Ramos (cell line): ENCODE data around the gene TIPARP.
"Not testable (repeated sequence)": the region's sequence is repeated elsewhere in the genome, so short reads cannot be mapped to it uniquely, and the experiment has no call there.

Experiments
- in situ Hi-C: fragments of 300-500 bp; cut with MboI; formaldehyde crosslinking; loops from one replicate; pipeline ENCODE4 v1.14.3; 2022; ENCODE audit warnings: low sequenced_read_pairs; ENCODE audit not compliant: unreplicated experiment

The TIPARP gene

DNA sequence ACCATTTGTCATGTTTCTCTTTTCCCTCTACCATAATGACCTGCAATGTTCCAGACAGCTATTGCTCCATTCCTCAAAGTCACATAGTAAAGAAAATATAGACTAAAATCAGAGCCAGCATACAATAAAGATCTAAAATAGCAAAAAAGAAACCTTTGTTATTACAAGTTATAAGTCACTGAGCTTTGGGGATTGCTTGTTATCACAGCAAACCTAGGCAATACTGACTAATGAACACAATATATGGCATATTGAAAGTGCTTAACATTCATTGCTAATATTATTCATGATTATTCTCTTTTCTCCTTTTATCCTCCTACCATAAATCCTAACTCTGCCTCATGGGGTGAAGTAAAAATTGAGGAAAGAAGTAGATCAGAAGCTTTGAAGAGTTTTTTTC lies 27.4 kb upstream of the TIPARP start:
- in situ Hi-C loops: no loop called here

DNA sequence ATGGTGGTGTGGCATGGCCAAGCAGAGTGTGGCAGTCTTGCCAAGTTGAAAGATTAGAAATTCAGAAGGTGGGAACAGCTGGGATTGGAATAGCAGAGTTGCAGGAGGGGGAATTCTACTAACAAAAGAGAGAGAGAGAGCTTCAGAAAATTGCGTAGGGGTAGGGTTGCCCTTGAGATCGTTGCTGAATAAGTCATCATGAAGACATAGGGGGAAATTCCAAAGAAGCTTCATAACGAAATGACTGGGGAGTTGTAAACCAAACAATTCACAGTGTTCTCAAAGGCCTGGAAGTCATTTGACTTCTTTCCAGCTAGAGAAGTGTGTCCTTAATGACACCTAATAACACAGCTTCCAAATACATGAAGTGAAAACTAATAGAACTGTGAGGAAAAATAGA lies 26.3 kb upstream of the TIPARP start:
- in situ Hi-C loops: no loop called here

DNA sequence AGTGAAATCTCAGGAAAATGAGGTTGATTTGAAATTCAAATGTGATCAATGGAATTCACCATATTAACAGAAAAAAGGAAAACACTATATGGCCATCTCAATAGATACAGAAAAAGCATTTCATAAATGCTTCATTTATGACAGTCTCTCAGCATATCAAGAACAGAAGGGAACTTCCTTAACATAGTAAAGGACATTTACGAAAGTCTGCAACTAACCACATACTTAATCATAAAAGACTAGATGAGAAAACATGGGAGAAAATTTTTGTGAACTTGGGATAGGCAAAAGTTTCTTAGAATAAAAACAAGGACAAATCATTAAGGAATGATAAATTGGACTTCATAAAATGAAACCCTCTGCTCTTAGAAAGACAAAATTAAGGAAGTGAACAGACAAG lies 24.7 kb upstream of the TIPARP start:
- in situ Hi-C loops: no loop called here

DNA sequence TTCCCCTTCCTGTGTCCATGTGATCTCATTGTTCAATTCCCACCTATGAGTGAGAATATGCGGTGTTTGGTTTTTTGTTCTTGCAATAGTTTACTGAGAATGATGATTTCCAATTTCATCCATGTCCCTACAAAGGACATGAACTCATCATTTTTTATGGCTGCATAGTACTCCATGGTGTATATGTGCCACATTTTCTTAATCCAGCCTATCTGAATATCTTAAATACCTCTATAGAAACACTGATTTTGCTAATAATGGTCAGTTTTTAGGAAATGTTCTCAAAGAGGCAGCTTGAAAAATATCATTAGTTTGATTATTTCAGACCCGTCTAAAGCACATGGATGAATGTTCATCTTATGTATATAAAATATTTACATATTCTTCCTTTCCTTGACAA lies 21.7 kb upstream of the TIPARP start:
- in situ Hi-C loops: not testable (repeated sequence)

DNA sequence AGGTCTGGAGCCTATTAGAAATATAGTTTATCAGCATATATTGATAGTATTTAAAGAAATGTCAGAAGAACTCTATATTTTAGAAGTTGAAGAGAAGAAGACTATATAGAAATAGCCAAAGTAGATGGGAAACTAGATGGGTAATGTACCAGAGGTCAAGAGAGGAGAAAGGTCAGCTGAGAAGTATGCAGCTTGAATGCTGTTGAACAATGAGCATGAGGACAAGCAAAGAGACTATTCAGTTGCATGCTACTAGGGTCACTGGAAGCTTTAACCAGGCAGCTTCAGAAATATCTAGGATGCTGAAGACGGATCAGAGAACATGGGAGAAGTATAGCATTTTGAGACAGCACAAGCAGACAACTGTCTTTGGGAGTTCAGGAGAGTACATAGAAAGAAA lies 19.6 kb upstream of the TIPARP start:
- in situ Hi-C loops: no loop called here

DNA sequence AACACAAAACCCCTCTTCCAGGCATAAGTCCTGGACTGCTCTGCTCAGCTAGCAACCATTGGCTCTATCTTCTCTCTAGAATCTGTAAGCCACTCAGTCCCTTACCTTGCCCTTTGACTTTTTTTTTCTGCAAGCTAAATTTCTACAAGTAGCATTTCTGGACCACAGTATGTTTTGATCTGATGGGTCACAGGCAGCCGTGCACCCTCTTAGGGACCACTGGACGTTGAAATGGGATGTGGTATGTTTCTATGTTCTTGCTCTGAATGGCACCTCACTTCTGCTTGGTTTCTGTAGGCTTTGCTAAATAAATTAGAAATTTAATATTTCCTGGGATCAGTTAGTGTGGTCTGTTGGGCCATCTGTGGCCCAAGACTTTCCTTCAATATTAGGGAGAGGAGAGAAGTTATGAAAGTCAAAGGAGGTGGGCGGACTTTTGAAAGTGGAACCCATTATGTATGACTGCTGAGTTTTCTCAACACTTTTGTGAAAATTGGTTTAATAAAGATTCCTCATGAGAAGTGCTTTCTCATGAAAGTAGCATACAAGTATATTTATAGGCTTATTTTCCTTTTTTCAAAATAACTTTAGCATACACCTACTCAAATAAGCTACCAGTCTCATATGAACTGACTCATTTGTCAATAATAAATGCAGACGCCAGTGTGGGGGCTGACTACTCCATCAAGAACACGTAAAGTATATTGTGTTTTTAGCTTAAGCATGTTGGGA lies 18.4 kb upstream of the TIPARP start:
- in situ Hi-C loops: no loop called here

DNA sequence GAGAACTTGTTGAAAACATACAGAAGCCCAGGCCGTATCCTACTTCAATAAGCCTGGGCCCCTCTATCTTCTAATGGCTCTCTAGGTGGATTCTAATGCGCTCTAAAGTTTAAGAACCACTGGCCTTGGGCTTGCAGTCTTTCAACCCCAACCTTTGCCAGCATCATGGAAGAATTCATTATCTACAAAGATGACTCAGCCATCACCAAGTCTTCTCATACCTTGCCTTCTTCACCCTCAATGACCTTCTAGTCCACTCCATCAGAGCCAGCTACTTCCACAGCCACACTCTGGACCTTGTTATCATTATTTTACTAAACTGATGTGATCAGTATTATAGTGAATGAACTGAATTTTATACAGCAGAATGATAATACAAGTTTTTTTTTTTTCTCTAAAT lies 16.9 kb upstream of the TIPARP start:
- in situ Hi-C loops: no loop called here

DNA sequence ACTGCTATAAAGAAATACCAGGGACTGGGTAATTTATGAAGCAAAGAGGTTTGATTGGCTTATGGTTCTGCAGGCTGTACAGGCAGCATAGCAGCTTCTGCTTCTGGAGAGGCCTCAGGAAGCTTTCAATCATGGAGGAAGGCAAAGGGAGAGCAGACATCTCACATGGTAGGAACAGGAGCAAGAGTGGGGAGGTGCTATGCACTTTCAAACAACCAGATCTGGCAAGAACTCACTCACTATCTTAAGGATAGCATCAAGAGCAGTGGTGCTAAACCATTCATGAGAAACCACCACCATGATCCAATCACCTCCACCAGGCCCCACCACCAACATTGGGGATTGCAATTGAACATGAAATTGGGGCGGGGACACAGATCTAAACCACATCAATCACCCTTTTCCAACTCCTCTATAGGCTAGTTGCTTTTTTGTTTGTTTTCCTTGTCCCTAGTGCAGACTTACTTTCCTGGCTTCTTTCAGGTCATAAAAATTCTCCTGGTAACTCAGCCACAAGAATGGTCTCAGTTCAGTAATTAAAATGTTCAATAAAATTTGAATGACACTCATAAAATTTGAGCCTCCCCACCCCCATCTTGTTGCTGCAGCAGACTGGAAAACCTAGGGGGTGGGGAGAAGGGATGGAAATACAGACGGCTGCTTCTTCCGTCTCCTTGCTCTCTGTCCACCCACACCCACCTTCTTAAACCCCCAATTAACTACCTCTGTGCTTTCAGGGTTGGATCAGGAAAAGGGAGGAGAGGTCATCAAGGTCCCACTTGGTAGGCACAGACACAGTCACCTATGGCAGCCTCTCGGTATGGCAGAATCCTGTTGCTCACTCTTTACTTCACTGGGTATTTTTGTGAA lies 16.3 kb upstream of the TIPARP start:
- in situ Hi-C loops: no loop called here

DNA sequence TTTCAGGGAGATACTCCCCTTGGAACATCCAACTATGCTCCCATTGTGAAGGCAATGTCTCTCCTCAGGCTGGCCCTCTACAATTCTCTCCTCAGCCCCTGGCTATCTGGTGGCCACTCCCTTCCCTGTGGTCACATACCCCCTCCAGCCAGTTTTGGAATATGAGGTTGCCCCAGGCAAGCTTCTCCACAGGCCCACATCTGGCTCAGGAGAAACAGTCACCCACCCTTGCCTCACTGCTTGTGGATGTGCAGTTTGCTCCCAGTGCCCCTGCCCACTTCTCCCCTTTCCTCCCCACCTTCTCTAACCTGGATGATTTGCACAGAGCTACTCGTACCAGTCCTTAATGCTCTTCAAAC lies 15.7 kb upstream of the TIPARP start:
- in situ Hi-C loops: no loop called here

DNA sequence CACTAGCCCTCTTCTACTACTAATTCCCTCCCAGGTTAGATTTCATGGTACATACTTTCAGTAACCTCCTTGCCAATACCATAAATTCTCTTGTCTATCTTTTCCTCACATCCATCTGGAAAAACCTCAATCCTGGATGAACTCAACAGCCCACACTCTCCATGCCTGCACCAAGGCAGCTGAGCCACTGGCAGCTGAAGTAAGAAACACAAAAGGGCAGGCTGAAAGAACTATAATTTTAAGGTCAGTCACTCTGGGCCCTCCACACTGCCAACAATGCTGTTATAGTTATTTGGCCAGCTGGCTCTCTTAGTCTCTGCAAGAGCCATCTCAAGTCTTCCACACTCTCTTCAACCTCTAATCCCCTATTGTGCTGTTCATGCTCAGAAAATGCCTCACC lies 15.1 kb upstream of the TIPARP start:
- in situ Hi-C loops: no loop called here

DNA sequence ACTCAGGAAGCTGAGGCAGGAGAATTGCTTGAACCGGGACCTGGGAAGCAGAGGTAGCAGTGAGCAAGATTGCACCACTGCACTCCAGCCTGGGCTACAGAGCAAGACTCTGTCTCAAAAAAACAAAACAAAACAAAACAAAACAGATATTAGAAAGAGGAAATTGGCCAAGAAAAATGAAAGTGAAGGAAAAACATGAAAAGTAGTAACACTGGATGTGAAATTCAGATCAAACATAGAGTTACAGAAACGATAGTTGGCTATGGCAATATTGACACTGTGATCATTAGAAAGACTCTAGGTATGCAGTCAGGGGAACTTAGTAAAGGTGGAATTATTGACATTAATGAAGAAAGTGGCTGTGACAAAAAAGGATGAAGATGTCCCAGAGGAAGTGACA lies 13.2 kb upstream of the TIPARP start:
- in situ Hi-C loops: no loop called here

DNA sequence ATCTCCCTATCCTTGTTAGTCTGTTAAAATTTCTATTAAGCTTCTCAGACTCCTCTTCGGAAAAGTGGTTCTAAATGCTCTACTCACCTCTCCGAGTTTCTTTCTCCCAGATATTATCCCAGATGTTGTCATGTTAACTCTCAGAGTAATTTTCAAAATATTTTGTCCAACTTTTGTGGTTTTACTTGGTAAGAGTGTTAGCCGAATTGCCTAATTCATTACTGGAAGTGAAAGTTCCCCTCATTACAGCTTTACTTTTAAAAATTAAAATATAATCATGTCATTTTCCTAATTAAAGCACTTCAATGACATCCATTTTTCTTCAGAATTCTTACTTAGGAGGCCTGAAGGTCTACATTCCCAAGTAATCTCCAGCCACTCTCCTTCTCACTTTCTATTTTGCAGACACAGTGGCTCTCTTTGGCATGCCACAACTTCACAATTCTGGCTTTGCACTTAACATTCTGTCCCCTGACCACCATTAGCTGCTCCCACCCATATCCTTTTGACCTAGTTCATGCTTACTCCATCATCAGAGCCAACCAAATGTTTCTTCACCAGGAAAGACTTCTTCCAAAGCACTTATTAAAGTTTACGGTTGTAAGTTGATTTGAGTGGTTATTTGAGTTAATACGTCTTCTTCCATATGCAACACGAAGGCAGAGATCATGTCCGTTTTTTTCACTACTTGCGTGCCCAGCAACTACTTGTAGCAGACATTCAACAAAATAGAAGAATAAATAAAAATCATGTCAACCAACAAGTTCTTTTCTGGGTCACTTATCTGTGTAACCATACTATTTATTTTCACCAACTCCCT lies 10.2 kb upstream of the TIPARP start:
- in situ Hi-C loops: no loop called here

DNA sequence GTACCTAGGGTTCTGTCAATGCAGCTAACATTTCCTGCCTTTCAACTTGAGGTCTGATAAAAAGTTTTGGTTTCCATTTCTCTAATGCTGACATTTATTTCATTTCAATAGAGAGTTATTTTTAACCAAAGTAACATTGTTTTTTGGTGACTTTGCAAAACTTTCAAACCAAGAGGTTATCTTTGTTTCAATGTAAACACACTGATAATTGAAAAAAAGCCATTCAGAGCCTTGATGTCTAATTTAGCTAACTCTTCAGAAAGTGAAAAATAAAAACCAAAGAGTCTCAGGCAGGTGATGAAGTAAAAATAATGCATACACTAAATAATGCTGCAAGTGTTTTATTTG lies 9.6 kb upstream of the TIPARP start:
- in situ Hi-C loops: no loop called here

DNA sequence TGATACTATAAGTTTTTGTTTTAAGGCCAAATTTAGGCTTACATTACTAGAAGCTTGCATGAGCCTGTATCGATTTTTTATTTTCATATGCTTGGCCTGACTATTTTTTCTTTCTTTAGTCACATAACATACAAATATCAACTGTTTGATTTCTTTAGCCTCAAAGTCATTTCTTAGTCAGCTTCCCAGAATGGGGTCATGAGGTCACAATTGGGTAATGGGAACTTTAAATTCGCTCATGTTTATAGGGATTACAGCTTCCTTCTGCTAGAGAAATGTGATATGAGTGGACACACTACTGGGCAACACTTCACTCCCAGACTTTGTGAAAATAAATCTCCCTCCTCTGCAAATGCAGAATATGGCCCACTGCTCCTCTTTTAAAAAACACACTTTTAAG lies 9.1 kb upstream of the TIPARP start:
- in situ Hi-C loops: no loop called here

DNA sequence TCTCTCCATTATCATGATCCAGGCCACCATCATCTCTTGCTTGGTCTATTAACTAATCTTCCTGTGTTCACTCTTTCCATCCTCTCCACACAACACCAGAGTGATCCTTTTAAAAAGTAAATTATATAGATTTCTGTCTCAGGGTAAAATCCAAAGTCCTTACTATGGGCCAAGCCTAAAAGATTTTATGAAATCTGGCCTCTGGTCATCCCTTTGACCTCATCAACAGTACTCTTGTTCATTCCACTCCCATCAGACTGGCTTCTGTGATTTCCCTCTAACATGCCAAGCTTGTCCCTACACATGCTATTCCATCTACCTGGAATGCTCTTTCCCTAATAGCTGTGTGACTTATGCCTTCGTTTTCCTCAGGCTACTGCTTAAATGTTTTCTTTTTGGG lies 8.3 kb upstream of the TIPARP start:
- in situ Hi-C loops: no loop called here

DNA sequence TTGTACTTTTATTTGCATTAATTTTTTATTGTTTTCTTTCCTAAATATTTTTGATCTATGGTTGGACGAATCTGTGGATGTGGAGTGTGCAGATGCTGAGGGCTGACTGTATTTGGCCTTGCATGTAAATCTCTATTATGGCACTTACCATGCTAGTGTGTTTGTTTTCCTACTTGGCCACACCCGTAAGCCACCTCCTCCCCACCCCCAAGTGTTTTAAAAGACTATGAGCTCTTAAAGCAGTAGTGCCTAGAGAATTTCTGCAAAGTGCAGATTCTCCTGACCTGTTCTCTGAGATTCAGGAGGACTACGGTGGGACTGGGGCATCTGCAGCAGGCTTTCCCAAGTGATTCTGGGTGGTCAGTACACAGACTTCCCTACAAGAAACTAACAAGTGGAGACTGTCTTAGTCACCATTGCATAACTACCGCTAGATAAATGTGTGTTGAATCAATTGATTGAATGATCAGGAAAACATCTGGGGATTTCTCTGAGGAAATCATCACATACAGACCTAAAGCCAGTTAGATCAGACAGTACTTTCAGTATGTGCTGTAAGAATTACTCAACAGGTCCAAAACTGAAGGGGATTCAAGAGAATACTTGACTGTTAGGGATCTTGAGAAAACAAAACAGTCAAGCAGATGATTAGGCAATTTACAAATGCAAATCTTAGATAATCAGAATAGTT lies 6.2 kb upstream of the TIPARP start:
- in situ Hi-C loops: no loop called here

DNA sequence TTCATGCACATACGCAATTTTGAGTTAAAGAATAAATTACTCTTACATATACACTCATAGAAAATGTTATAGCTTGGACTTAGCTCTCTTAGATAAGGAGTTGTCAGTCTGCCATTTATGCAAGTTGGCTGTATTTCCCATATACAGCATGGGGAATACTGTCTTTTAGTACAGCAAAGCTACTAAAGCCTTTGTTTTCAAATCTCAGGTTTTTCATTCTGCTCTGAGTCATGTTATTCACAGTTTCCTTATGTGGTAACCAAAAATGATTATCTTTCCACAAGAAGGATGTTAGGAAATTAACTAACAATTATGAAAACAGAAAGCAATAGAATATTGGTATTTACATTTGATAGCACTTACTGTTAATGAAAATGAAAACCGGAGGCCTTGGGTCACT lies 4.3 kb upstream of the TIPARP start:
- in situ Hi-C loops: no loop called here

DNA sequence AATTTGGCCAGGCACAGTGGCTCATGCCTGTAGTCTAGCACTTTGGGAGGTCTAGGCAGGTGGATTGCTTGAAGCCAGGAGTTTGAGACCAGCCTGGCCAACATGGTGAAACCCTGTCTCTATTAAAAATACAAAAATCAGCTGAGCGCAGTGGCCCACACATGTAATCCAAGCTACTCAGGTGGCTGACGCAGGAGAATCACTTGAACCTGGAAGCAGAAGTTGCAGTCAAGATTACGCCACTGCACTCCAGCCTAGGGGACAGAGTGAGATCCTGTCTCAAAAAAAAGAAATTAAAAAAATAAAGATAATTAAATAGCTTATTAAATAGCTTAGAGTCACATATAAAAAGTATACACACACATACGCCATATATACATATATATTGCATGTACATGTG lies 3.7 kb upstream of the TIPARP start:
- in situ Hi-C loops: no loop called here

DNA sequence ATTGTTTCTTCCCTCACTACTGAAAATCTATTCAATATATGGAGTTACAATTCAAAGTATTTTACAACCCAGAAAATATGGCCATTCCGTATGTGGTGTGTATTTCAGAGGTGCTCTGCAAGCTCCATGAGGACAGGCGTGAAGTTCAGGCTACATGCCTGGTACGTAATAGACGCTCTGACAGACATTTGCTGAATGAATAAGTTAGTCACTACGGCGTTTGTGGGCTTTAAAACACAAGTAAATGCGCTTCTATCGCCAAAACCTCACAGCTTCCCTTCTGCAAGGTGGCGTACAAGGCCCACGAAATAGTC lies 701 bp upstream of the TIPARP start:
- in situ Hi-C loops: no loop called here

DNA sequence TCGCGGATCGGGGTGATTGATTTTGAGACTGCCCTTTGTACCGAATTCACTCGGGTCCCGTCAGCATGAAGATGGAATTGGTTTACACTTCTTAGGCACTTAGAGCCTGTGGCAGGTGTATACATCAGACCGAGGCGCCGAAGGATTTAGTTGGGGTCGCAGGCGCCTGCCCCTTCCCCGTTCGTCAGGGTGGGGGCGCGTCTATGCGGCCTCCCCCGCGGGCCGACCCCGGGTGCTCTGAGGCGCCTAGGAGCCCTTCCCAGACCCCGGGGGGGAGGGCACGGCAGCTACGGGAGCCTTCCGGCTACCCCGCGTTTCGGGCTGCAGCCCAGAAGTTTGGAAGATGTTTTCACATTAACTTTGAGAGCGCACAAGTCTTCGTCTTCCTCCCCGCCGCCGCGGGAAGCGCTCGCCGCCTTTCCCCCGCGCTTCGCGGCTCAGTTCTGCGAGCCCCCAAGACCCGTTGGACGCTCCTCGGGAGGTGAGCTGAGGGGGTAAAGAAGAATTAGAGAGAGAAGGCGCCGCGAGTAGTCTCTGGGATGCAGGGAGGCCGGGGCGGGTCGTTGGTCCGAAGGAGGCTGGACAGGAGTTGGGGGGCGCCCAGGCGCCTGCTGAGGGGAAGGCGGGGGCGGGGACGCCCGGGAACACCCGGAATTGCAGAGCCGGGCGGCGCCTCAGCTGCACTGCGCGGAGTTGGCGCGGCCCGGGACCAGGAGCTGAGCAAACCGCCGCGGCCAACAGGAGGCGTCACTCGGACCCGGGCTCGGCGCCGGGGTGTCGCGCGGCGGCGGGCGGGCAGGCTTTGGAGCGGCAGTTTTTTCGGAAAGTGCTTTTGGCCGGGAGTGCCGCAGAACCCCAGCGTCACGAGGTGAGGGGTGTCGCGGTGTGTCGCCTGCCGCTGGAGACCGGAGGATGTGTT lies 780 bp downstream of the TIPARP start:
- in situ Hi-C loops: loop anchor here (5.0 kb wide), 1 partner anchor 407 kb away; no protein-coding TSS in a partner anchor
